CD4-positive, alpha-beta T cell treated with Interleukin-17A for 4 hours (primary cell): ENCODE measurements around the gene SLC8A1.

ENCODE experiments used
- DNase-seq: peaks from one replicate; pipeline ENCODE4 v3.0.0-alpha.2; 2020; ENCODE audit warnings: mixed read lengths

Gene SLC8A1

GRCh38 chr2:40220177-40220925 is 231.5 kb downstream of the SLC8A1 start:
- no peak for DNase-seq

GRCh38 chr2:40219141-40219540 is 232.7 kb downstream of the SLC8A1 start:
- DNase-seq, result no peak

- DNase-seq, result no peak
Observed at GRCh38 chr2:40218679-40219078, 233.2 kb downstream of the SLC8A1 start.

GRCh38 chr2:40213619-40214018 is 238.3 kb downstream of the SLC8A1 start:
- DNase-seq, result no peak

- no peak for DNase-seq
Observed at GRCh38 chr2:40213071-40213470, 238.8 kb downstream of the SLC8A1 start.

- DNase-seq, result no peak
Observed at GRCh38 chr2:40210968-40211353, 240.9 kb downstream of the SLC8A1 start.

- DNase-seq, result no peak
Observed at GRCh38 chr2:40210344-40210967, 241.4 kb downstream of the SLC8A1 start.

- no peak for DNase-seq
Observed at GRCh38 chr2:40209761-40210160, 242.1 kb downstream of the SLC8A1 start.

GRCh38 chr2:40208463-40208862 is 243.4 kb downstream of the SLC8A1 start:
- no peak for DNase-seq

- DNase-seq, result no peak
Observed at GRCh38 chr2:40204268-40204667, 247.6 kb downstream of the SLC8A1 start.

GRCh38 chr2:40202798-40203400 is 249.0 kb downstream of the SLC8A1 start:
- DNase-seq, result no peak

- DNase-seq, result no peak
Observed at GRCh38 chr2:40201425-40201824, 250.5 kb downstream of the SLC8A1 start.

- DNase-seq, result no peak
Observed at GRCh38 chr2:40200366-40200915, 251.4 kb downstream of the SLC8A1 start.

- DNase-seq, result no peak
Observed at GRCh38 chr2:40199771-40200170, 252.1 kb downstream of the SLC8A1 start.

- DNase-seq, result no peak
Observed at GRCh38 chr2:40197121-40197520, 254.8 kb downstream of the SLC8A1 start.

GRCh38 chr2:40193670-40194026 is 258.2 kb downstream of the SLC8A1 start:
- no peak for DNase-seq

- no peak for DNase-seq
Observed at GRCh38 chr2:40192864-40193669, 258.8 kb downstream of the SLC8A1 start.

GRCh38 chr2:40190457-40190856 is 261.4 kb downstream of the SLC8A1 start:
- no peak for DNase-seq

GRCh38 chr2:40189881-40190280 is 262.0 kb downstream of the SLC8A1 start:
- no peak for DNase-seq

GRCh38 chr2:40187054-40187453 is 264.8 kb downstream of the SLC8A1 start:
- no peak for DNase-seq

- no peak for DNase-seq
Observed at GRCh38 chr2:40184551-40184950, 267.3 kb downstream of the SLC8A1 start.

- DNase-seq, result no peak
Observed at GRCh38 chr2:40181855-40182254, 270.0 kb downstream of the SLC8A1 start.

- DNase-seq, result no peak
Observed at GRCh38 chr2:40179801-40180200, 272.1 kb downstream of the SLC8A1 start.
